Peyer's patch (tissue), 4 donors: ENCODE results near the gene TPM2. TPM values are rescaled to one million over a fixed set of nuclear protein-coding genes. Genes with fewer than 3 reads are reported as not detected.
A peak's percentile ranks its signal among the peaks of the same experiment; 100 is the strongest.

Experiments used
- DNase-seq, 3 donors: peaks; one replicate each; pipeline ENCODE4 v3.0.0-alpha.2; 2017 to 2019
- H3K27ac ChIP-seq, 4 donors: fragments of 200-600 bp; sonication (generic); one replicate each; pipeline ENCODE4 v1.5.1; 2016 to 2019
- H3K27me3 ChIP-seq, 2 donors: fragments of 200-600 bp; sonication (generic); one replicate each; pipeline ENCODE4 v1.5.1; 2019
- H3K36me3 ChIP-seq, 3 donors: fragments of 200-600 bp; sonication (generic); one replicate each; pipeline ENCODE4 v1.5.1; 2016 to 2019
- H3K4me1 ChIP-seq, 4 donors: fragments of 200-600 bp; sonication (generic); one replicate each; pipeline ENCODE4 v1.5.1; 2016 to 2019
- H3K4me3 ChIP-seq, 4 donors: fragments of 200-600 bp; sonication (generic); 1 replicate in 3 of 4; 2 replicates in 1 of 4; pipeline ENCODE4 v1.5.1; 2016 to 2019; ENCODE audit warnings: mild to moderate bottlenecking in 1 of 4
- H3K9me3 ChIP-seq, 4 donors: fragments of 200-600 bp; sonication (generic); one replicate each; pipeline ENCODE4 v1.5.1; 2016 to 2019; ENCODE audit warnings: mild to moderate bottlenecking in 1 of 4
- POLR2A ChIP-seq, 2 donors: fragments of 450-650 bp; IDR thresholded peaks; one replicate each; pipeline ENCODE4 v1.5.1; 2017; ENCODE audit warnings: antibody characterized with exemption in 2 of 2, mild to moderate bottlenecking in 2 of 2, moderate library complexity in 2 of 2
- total RNA-seq, 4 donors: library from RNA; depleted of rRNA; stranded (reverse); fragments of >200 nt; gene quantifications; one replicate each; pipeline ENCODE4 v1.1.0, GENCODE V29; 2016
- TF ChIP-seq, protein P1 (sequence below), 6 experiments: fragments of 450-650 bp in 4 of 6; fragments of 200-600 bp in 2 of 6; sonication (generic) in 1 of 6; IDR thresholded peaks; one replicate each; pipeline ENCODE4 v1.5.1; 2017 to 2019; ENCODE audit warnings: antibody characterized with exemption in 6 of 6, mild to moderate bottlenecking in 3 of 6, moderate library complexity in 1 of 6

Gene TPM2
- total RNA-seq, result 100 to 1,000 TPM in 2 of 4 donors, 10 to 100 TPM in 2; 41.2 to 436 (median 122) TPM

DNA sequence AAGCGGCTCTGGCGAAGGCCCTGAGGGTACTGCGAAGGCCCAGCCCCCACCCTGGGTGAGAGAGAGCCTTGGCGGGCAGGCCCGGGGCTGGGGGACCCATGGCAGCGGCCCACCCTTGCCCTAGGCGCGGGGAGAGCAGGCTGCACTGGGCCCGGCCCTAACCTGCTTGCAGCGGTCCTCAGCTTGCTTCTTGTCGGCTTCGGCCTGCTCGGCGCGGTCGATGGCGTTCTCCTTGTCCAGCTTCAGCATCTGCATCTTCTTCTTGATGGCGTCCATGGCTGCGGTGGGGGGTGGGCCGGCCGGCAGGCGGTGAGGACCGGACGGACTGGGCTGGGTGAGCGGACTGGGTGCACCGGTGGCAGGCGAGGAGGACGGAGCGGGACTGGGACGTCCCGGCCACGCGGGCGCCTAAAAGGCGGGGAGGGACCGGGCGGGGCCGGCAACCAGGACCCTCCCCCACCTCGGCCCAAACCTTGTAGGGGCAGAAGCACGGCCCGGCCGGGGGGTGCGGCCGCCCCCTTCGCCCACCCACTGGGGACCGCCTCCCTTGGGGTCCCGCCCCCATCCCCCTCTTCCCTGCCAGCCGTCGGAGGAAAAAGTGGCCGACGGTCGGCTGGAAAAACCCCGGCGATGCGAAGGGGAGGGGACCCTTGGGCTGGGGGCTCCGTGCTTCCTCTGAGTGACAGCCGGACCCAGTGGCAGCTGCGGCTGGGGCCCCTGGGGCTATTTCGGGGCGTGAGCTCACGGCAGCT is at the start of gene TPM2:
TSS of gene TPM2 (minus strand) at position 384 of the 752 bp plus-strand sequence. CDS start at position 276, 108 bp downstream.
- Histone ChIP-seq H3K27me3 (no peaks in the 10 kb centered on the region), H3K4me3 (peak within 1 kb of the TSS; percentile 51 to 69 (median 68)), H3K27ac (peak within 1 kb of the TSS; percentile 75 to 89 (median 80)), H3K9me3 (no peaks in the 10 kb centered on the region), H3K36me3 (peaks cover 0 to 8% (median 0%) of the 10 kb centered on the region in 3 donors), H3K4me1 (peaks cover 0 to 23% (median 0%) of the 10 kb centered on the region in 4 donors)
- TF ChIP-seq, protein P1, sequence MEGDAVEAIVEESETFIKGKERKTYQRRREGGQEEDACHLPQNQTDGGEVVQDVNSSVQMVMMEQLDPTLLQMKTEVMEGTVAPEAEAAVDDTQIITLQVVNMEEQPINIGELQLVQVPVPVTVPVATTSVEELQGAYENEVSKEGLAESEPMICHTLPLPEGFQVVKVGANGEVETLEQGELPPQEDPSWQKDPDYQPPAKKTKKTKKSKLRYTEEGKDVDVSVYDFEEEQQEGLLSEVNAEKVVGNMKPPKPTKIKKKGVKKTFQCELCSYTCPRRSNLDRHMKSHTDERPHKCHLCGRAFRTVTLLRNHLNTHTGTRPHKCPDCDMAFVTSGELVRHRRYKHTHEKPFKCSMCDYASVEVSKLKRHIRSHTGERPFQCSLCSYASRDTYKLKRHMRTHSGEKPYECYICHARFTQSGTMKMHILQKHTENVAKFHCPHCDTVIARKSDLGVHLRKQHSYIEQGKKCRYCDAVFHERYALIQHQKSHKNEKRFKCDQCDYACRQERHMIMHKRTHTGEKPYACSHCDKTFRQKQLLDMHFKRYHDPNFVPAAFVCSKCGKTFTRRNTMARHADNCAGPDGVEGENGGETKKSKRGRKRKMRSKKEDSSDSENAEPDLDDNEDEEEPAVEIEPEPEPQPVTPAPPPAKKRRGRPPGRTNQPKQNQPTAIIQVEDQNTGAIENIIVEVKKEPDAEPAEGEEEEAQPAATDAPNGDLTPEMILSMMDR (IDR thresholded peaks at IDR 0.05), result no peak
- no peak for TF ChIP-seq POLR2A (IDR thresholded peaks at IDR 0.05)
- peak in 1 of 3 donors; percentile 59 for DNase-seq

DNA sequence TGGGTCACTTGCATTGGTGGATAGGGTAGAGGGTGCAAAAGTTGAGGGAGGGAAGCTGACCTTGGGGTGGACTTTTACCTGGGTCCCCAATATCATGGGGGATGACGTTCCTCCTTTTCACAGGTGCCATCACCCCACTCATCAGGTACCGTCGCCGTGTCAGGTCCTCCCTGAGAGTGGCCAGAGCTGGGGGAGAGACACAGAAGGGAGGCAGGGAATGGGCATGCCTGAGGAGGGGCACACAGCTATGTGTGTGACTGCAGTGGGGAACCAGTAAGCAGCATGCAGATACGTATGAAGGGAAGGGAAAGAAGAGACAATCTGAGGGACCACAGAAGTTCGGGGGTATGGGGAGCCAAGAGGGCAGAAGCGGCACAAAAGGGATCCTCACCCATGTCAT is 49.2 kb upstream of the TPM2 start:
- TF ChIP-seq, protein P1 (IDR thresholded peaks at IDR 0.05), result no peak
- TF ChIP-seq POLR2A (IDR thresholded peaks at IDR 0.05), result no peak
- Histone ChIP-seq H3K4me1 (peaks cover 0 to 8% (median 0%) of the 10 kb centered on the region in 4 donors), H3K36me3 (peaks cover 0 to 96% (median 3%) of the 10 kb centered on the region in 3 donors), H3K27me3 (no peaks in the 10 kb centered on the region), H3K27ac (no peak overlapping the region), H3K4me3 (no peak overlapping the region), H3K9me3 (no peaks in the 10 kb centered on the region)
- DNase-seq, result no peak

DNA sequence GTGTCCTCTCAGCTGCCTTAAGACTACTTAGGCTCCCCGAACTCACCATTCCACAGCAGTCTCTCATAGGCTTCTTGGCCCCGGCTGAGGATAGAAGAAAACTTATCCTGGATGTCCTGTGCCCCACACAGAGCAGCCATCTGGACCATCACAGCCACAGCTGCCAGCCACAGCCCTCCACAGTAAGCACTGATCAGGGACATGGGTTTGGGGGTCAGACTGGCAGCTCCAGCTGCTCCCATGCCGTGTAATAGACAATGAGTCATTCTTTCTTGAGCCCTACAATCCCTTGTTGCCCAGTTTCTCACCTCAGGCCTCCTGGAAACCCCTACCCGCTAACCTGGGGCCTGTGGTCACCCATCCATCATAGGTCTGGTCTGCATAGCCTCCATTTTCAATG is 48.5 kb upstream of the TPM2 start:
- Histone ChIP-seq H3K27ac (no peak overlapping the region), H3K27me3 (no peaks in the 10 kb centered on the region), H3K9me3 (no peaks in the 10 kb centered on the region), H3K4me3 (no peak overlapping the region), H3K36me3 (peaks cover 0 to 88% (median 2%) of the 10 kb centered on the region in 3 donors), H3K4me1 (peaks cover 0 to 10% (median 2%) of the 10 kb centered on the region in 4 donors)
- DNase-seq, result no peak
- TF ChIP-seq, protein P1 (IDR thresholded peaks at IDR 0.05), result no peak
- TF ChIP-seq POLR2A (IDR thresholded peaks at IDR 0.05), result no peak

DNA sequence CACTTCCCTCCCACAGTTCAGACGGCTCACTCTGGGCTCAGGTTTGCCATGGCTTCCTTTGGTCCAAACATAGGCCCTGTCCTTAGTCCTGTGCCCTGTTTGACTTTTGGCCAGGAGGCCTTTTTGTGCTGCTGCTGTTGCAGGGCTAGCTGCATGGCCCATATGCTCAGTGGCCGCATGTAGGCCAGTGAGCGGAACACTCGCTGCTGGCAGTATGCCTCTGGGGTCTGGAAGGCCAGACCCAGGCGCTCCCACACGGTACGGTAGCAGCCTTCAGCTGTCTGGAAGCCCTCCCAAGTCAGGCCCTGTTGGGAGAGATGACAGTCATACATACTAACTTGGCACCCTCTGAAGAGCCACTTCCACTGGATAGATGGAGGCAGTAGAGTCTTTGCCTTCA is 47.4 kb upstream of the TPM2 start:
- Histone ChIP-seq H3K36me3 (peaks cover 0 to 78% (median 0%) of the 10 kb centered on the region in 3 donors), H3K27ac (peak overlapping the region in 1 of 4 donors; percentile 48), H3K9me3 (no peaks in the 10 kb centered on the region), H3K27me3 (no peaks in the 10 kb centered on the region), H3K4me3 (no peak overlapping the region), H3K4me1 (peaks cover 0 to 15% (median 2%) of the 10 kb centered on the region in 4 donors)
- no peak for DNase-seq
- TF ChIP-seq POLR2A (IDR thresholded peaks at IDR 0.05), result no peak
- TF ChIP-seq, protein P1 (IDR thresholded peaks at IDR 0.05), result no peak

DNA sequence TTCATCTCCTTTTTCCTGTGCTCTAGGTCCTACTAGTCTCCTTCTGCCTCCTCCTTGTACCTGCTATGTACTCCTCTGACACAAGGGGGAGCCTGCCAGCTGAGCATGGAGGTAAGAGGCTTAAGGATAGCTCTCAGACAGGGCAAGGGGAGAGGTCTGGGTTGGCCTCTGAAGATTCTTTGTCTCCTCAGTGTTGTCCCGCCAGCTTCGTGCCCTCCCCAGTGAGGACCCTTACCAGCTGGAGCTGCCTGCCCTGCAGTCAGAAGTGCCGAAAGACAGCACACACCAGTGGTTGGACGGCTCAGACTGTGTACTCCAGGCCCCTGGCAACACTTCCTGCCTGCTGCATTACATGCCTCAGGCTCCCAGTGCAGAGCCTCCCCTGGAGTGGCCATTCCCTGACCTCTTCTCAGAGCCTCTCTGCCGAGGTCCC is 46.5 kb upstream of the TPM2 start:
- peak; percentile 67 to 87 (median 76) for DNase-seq
- Histone ChIP-seq H3K9me3 (no peaks in the 10 kb centered on the region), H3K36me3 (peaks cover 0 to 69% (median 0%) of the 10 kb centered on the region in 3 donors), H3K4me1 (peaks cover 0 to 15% (median 2%) of the 10 kb centered on the region in 4 donors), H3K4me3 (no peak overlapping the region), H3K27ac (peak overlapping the region in 3 of 4 donors; percentile 21 to 48 (median 25)), H3K27me3 (no peaks in the 10 kb centered on the region)
- TF ChIP-seq, protein P1 (IDR thresholded peaks at IDR 0.05), result peak; percentile 61 to 91 (median 80)
- TF ChIP-seq POLR2A (IDR thresholded peaks at IDR 0.05), result peak in 1 of 2 donors; percentile 26
